Kidney (tissue), 14 donors: Measurements from ENCODE around the gene PLB1. TPM values are rescaled to one million over a fixed set of nuclear protein-coding genes. Genes with fewer than 3 reads are reported as not detected.

ENCODE experiments used
- DNase-seq, 5 donors: peaks; one replicate each; pipeline ENCODE4 v3.0.0-alpha.2; 2013 to 2020
- FAIRE-seq: peaks from 2 replicates; lab custom pipeline; 2012; peaks lifted over from hg19 to GRCh38; lab: Jason Lieb, UNC
- H3K27ac ChIP-seq, 2 donors: one replicate each; pipeline ENCODE4 v1.7.0; 2013; ENCODE audit warnings: low read depth in 2 of 2, low read length in 2 of 2, inconsistent platforms in 1 of 2
- H3K27me3 ChIP-seq: one replicate; pipeline ENCODE4 v1.7.1; 2013; ENCODE audit warnings: low read length, inconsistent platforms; ENCODE audit not compliant: control insufficient read depth, insufficient read depth
- H3K36me3 ChIP-seq, 3 donors: one replicate each; pipeline versions ENCODE4 v1.7.0 to v1.7.1; 2013; ENCODE audit warnings: low read length in 3 of 3, control low read depth in 1 of 3, inconsistent platforms in 1 of 3; ENCODE audit not compliant: insufficient read depth in 3 of 3, control insufficient read depth in 2 of 3
- H3K4me1 ChIP-seq, 3 donors: one replicate each; pipeline versions ENCODE4 v1.7.0 to v1.7.1; 2013; ENCODE audit warnings: low read length in 3 of 3, inconsistent platforms in 1 of 3, low read depth in 1 of 3; ENCODE audit not compliant: control insufficient read depth in 2 of 3, insufficient read depth in 2 of 3
- H3K4me3 ChIP-seq, 3 donors: one replicate each; pipeline versions ENCODE4 v1.7.0 to v1.8.1; 2013; ENCODE audit warnings: low read length in 3 of 3, control low read depth in 1 of 3, inconsistent platforms in 1 of 3
- H3K9ac ChIP-seq, 3 donors: one replicate each; pipeline versions ENCODE4 v1.7.0 to v1.7.1; 2013; ENCODE audit warnings: low read length in 3 of 3, control low read depth in 1 of 3, inconsistent platforms in 1 of 3
- H3K9me3 ChIP-seq, 3 donors: one replicate each; pipeline versions ENCODE4 v1.7.0 to v1.7.1; 2013; ENCODE audit warnings: low read length in 3 of 3, control low read depth in 1 of 3, inconsistent platforms in 1 of 3; ENCODE audit not compliant: control insufficient read depth in 2 of 3, insufficient read depth in 1 of 3
- CTCF ChIP-seq: IDR thresholded peaks from 3 replicates; pipeline ENCODE4 v1.5.1; 2012; ENCODE audit warnings: mild to moderate bottlenecking, moderate library complexity, borderline replicate concordance; ENCODE audit not compliant: insufficient read depth; ENCODE audit errors: extremely low read depth
- intact Hi-C: fragments of 100-400 bp; cut with DNase I; formaldehyde crosslinking; loops from one replicate; pipeline ENCODE4 v1.11.1; 2022
- polyA plus RNA-seq: library from polyadenylated mRNA; stranded (reverse); fragments of 350-450 nt; fragmentation: Illumina TruSeq; extraction: RNeasy Lipid Tissue Mini Kit (QIAGEN cat#74804); gene quantifications from one replicate; pipeline ENCODE4 v1.2.3, GENCODE V29; 2014; ENCODE audit warnings: low read depth, low replicate concordance; ENCODE audit not compliant: insufficient read depth
- total RNA-seq: library from RNA; stranded (reverse); fragmentation: NEBNext Ultra II Directional; extraction: Animal tissue kit (Norgen Biotek cat#: 25700); gene quantifications from one replicate; pipeline ENCODE4 v1.2.1, GENCODE V29; 2021
- donor health status: control.
- donor health status: control.
- donor health status: control.
- donor health status: control.
- donor health status: control.
- donor health status: DM: yes; HTN: yes; CAD: no.
- donor health status: Normal renal cell carcinoma (clear cell type).

The PLB1 gene
- total and polyA plus RNA-seq, 2 donors from 2014 or later, result 0.95 to 6.8 TPM

- Histone ChIP-seq H3K9me3 (no peaks in the 10 kb centered on the region), H3K4me1 (peaks cover 4 to 12% (median 4%) of the 10 kb centered on the region in 3 donors), H3K27me3 (no peaks in the 10 kb centered on the region), H3K36me3 (no peaks in the 10 kb centered on the region), H3K4me3 (no peak overlapping the region), H3K9ac (no peak overlapping the region), H3K27ac (no peak overlapping the region)
- no peak for TF ChIP-seq CTCF
- DNase-seq, result peak in 2 of 5 donors; percentile 54 to 64
- FAIRE-seq, result no peak
- intact Hi-C loops, result no loop called here
Measured at GRCh38 chr2:28629910-28630309, 134.1 kb downstream of the PLB1 start.

GRCh38 chr2:28630341-28630740 lies 134.5 kb downstream of the PLB1 start:
- Histone ChIP-seq H3K4me1 (peaks cover 3 to 11% (median 4%) of the 10 kb centered on the region in 3 donors), H3K9me3 (no peaks in the 10 kb centered on the region), H3K27ac (no peak overlapping the region), H3K9ac (no peak overlapping the region), H3K27me3 (no peaks in the 10 kb centered on the region), H3K36me3 (no peaks in the 10 kb centered on the region), H3K4me3 (no peak overlapping the region)
- no peak for DNase-seq
- intact Hi-C loops, result no loop called here
- no peak for FAIRE-seq
- TF ChIP-seq CTCF, result no peak

GRCh38 chr2:28631514-28632206 lies 135.8 kb downstream of the PLB1 start:
- no peaks in the 10 kb centered on the region for H3K36me3 ChIP-seq
- no peak overlapping the region for H3K27ac ChIP-seq
- FAIRE-seq (no peak), DNase-seq (peak in 1 of 5 donors; percentile 32)
- no peak overlapping the region for H3K4me3 ChIP-seq
- no peak for TF ChIP-seq CTCF
- no peaks in the 10 kb centered on the region for H3K27me3 ChIP-seq
- no peaks in the 10 kb centered on the region for H3K9me3 ChIP-seq
- H3K9ac ChIP-seq, result no peak overlapping the region
- intact Hi-C loops, result no loop called here
- peaks cover 0 to 15% (median 7%) of the 10 kb centered on the region in 3 donors for H3K4me1 ChIP-seq

- no peaks in the 10 kb centered on the region for H3K9me3 ChIP-seq
- H3K36me3 ChIP-seq, result no peaks in the 10 kb centered on the region
- peaks cover 0 to 17% (median 3%) of the 10 kb centered on the region in 3 donors for H3K4me1 ChIP-seq
- DNase-seq, result peak in 1 of 5 donors; percentile 31
- H3K4me3 ChIP-seq, result no peak overlapping the region
- intact Hi-C loops, result no loop called here
- TF ChIP-seq CTCF, result no peak
- H3K27me3 ChIP-seq, result no peaks in the 10 kb centered on the region
- no peak for FAIRE-seq
- no peak overlapping the region for H3K27ac ChIP-seq
- H3K9ac ChIP-seq, result no peak overlapping the region
Measured at GRCh38 chr2:28632791-28633190, 136.9 kb downstream of the PLB1 start.
